Measurements from ENCODE around the gene AK5.

AK5 gene

DNA sequence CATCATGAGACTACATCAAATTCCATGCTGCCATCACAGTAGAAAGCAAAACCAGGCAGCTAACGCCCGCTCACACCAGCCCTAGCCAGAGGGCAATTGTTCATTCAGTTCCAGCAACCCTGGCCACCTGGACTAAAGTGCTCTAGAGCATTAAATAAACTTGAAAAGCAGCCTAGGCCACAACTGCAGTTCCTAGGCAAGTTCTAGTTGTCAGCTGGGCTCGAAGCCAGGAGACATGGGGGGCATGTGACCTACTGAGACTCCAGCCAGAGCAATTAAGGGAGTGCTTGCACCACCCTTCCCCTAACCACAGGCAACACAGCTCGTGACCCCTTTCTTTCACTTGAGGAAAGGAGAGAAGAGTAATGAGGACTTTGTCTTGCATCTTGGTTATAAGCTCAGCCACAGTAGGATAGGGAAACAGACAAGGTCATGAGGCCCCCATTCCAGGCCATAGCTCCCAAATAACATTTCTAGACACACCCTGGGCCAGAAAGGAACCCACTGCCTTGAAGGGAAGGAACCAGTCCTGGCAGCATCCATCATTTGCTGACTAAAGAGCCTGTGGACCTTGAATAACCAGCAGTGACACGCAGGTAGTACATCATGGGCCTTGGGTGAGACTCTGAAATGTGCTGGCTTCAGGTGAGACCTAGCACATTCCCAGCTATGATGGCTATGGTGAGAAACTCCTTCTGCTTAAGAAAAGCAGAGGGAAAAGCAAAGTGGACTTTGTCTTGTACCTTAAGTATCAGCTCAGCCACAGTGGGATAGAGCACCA, 323.6 kb downstream of the AK5 start:
- peaks cover 23% of the 10 kb centered on the region for H3K36me3 ChIP-seq (ENCODE audit: control insufficient read depth, low read length)
- H3K4me2 ChIP-seq (ENCODE audit: low read length): no peak overlapping the region
- H3K27ac ChIP-seq (ENCODE audit: low read depth, low read length): no peak overlapping the region
- 0 out of 2 replicates have a peak, but pooled peaks cover 5% of the 10 kb centered on the region for H3K79me2 ChIP-seq (ENCODE audit: control insufficient read depth, low read length)
- peaks cover 15% of the 10 kb centered on the region for H3K9me3 ChIP-seq (ENCODE audit: control insufficient read depth, insufficient read depth, low read length)
- H4K20me1 ChIP-seq (ENCODE audit: control insufficient read depth, insufficient read depth, low read depth, low read length): no peaks in the 10 kb centered on the region
- H3K4me1 ChIP-seq (ENCODE audit: control insufficient read depth, low read length): no peaks in the 10 kb centered on the region
- H3F3A ChIP-seq (ENCODE audit: control insufficient read depth, insufficient read depth): no peaks in the 10 kb centered on the region
- TF ChIP-seq CTCF (IDR thresholded peaks at IDR 0.05; ENCODE audit: low read depth, low read length, poor library complexity, severe bottlenecking): no peak
- no peak for TF ChIP-seq EZH2phosphoT487 (IDR thresholded peaks at IDR 0.05; ENCODE audit: borderline replicate concordance, low read length)
- H3K9me2 ChIP-seq (replicated peaks; ENCODE audit: control insufficient read depth, low read length): no peaks in the 10 kb centered on the region
- H3K4me3 ChIP-seq (ENCODE audit: low read length): no peak overlapping the region
- H3K27me3 ChIP-seq (ENCODE audit: control insufficient read depth, low read length): no peaks in the 10 kb centered on the region

- Histone ChIP-seq H3K9me2 (replicated peaks; ENCODE audit: control insufficient read depth, low read length) (no peaks in the 10 kb centered on the region), H3K79me2 (ENCODE audit: control insufficient read depth, low read length) (peaks cover 11% of the 10 kb centered on the region; the same call in 1 of the 2 replicates), H3F3A (ENCODE audit: control insufficient read depth, insufficient read depth) (no peaks in the 10 kb centered on the region), H3K4me2 (ENCODE audit: low read length) (no peak overlapping the region), H4K20me1 (ENCODE audit: control insufficient read depth, insufficient read depth, low read depth, low read length) (no peaks in the 10 kb centered on the region), H3K4me3 (ENCODE audit: low read length) (no peak overlapping the region), H3K36me3 (ENCODE audit: control insufficient read depth, low read length) (peaks cover 23% of the 10 kb centered on the region), H3K27me3 (ENCODE audit: control insufficient read depth, low read length) (no peaks in the 10 kb centered on the region), H3K9me3 (ENCODE audit: control insufficient read depth, insufficient read depth, low read length) (peaks cover 15% of the 10 kb centered on the region), H3K4me1 (ENCODE audit: control insufficient read depth, low read length) (no peaks in the 10 kb centered on the region), H3K27ac (ENCODE audit: low read depth, low read length) (no peak overlapping the region)
- TF ChIP-seq CTCF (IDR thresholded peaks at IDR 0.05; ENCODE audit: low read depth, low read length, poor library complexity, severe bottlenecking) (no peak), EZH2phosphoT487 (IDR thresholded peaks at IDR 0.05; ENCODE audit: borderline replicate concordance, low read length) (no peak)
These were observed 327.1 kb downstream of the AK5 start for GRCh38 chr1:77608893-77609292.
